ENCODE results near the gene CMTM8.

DNA sequence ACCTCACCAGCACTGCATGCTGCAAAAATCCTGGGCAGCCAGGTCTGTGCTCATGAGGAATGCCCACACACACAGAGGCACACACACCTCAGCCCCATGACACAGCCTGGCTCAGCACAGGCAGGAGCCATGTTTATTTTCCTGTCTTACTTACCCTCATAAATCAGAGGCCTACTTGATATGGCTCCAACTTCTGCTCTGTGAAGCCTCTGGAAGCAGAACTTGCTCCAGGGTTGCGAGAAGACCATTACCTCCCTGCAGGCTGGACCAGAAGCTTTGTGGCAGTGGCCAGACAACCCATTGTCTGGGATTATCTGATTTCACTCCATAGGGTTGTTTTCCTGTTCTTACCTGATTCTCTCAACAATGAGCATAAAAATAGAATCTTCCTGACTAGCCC is 43.8 kb upstream of the CMTM8 start:
- TF ChIP-seq, protein P1, sequence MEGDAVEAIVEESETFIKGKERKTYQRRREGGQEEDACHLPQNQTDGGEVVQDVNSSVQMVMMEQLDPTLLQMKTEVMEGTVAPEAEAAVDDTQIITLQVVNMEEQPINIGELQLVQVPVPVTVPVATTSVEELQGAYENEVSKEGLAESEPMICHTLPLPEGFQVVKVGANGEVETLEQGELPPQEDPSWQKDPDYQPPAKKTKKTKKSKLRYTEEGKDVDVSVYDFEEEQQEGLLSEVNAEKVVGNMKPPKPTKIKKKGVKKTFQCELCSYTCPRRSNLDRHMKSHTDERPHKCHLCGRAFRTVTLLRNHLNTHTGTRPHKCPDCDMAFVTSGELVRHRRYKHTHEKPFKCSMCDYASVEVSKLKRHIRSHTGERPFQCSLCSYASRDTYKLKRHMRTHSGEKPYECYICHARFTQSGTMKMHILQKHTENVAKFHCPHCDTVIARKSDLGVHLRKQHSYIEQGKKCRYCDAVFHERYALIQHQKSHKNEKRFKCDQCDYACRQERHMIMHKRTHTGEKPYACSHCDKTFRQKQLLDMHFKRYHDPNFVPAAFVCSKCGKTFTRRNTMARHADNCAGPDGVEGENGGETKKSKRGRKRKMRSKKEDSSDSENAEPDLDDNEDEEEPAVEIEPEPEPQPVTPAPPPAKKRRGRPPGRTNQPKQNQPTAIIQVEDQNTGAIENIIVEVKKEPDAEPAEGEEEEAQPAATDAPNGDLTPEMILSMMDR (IDR thresholded peaks at IDR 0.05 in 4 of 5, conservative IDR thresholded peaks at IDR 0.05 in 1 of 5), result no peak
- TF ChIP-seq POLR2A (IDR thresholded peaks at IDR 0.05), result no peak
